Nephron progenitor cell (in vitro differentiated cells): ENCODE measurements around the gene MAP4.

Experiments used
- DNase-seq: peaks from one replicate; pipeline ENCODE4 v3.0.0; 2021
- H3K27ac Mint-ChIP-seq: 2 replicates; pipeline ENCODE4 v1.8.0; 2021; ENCODE audit warnings: mild to moderate bottlenecking, moderate library complexity, mixed read lengths
- H3K27me3 Mint-ChIP-seq: 2 replicates; pipeline ENCODE4 v1.8.0; 2021; ENCODE audit warnings: mild to moderate bottlenecking, low read depth, mixed read lengths; ENCODE audit not compliant: poor library complexity
- H3K36me3 Mint-ChIP-seq: 2 replicates; pipeline ENCODE4 v1.8.0; 2021; ENCODE audit warnings: low read depth, mixed read lengths
- H3K4me1 Mint-ChIP-seq: 2 replicates; pipeline ENCODE4 v1.8.0; 2021; ENCODE audit warnings: mixed read lengths
- H3K4me3 Mint-ChIP-seq: 2 replicates; pipeline ENCODE4 v1.8.0; 2021; ENCODE audit warnings: mild to moderate bottlenecking, moderate library complexity, mixed read lengths
- H3K9me3 Mint-ChIP-seq: 2 replicates; pipeline ENCODE4 v1.8.0; 2021; ENCODE audit warnings: mild to moderate bottlenecking, moderate library complexity, mixed read lengths
- TF ChIP-seq, protein P1 (sequence below): fragments of 200-600 bp; sonication (generic); IDR thresholded peaks from 2 replicates; pipeline ENCODE4 v1.5.0; 2021; ENCODE audit warnings: antibody characterized with exemption

Gene MAP4

DNA sequence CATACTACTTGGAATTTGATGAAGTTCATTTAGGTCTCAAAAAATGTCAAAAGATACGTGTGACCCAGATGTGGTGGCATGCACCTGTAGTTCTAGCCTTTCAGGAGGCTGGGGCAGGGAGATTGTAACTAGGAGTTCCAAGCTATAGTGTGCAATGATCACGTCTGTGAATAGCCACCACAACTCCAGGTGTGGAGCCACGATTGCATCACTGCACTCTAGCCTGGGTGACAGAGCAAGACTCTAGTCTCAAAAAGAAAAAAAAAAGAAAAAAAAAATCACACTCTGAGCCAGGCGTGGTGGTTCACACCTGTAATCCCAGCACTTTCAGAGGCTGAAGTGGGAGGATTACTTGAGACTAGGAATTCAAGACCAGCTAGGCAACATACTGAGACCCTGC lies 14.2 kb downstream of the MAP4 start:
- H3K27me3 Mint-ChIP-seq, result no peaks in the 10 kb centered on the region
- no peaks in the 10 kb centered on the region for H3K9me3 Mint-ChIP-seq
- peaks cover 22% of the 10 kb centered on the region for H3K36me3 Mint-ChIP-seq
- peaks cover 9% of the 10 kb centered on the region for H3K4me1 Mint-ChIP-seq
- no peak overlapping the region for H3K4me3 Mint-ChIP-seq
- TF ChIP-seq, protein P1, sequence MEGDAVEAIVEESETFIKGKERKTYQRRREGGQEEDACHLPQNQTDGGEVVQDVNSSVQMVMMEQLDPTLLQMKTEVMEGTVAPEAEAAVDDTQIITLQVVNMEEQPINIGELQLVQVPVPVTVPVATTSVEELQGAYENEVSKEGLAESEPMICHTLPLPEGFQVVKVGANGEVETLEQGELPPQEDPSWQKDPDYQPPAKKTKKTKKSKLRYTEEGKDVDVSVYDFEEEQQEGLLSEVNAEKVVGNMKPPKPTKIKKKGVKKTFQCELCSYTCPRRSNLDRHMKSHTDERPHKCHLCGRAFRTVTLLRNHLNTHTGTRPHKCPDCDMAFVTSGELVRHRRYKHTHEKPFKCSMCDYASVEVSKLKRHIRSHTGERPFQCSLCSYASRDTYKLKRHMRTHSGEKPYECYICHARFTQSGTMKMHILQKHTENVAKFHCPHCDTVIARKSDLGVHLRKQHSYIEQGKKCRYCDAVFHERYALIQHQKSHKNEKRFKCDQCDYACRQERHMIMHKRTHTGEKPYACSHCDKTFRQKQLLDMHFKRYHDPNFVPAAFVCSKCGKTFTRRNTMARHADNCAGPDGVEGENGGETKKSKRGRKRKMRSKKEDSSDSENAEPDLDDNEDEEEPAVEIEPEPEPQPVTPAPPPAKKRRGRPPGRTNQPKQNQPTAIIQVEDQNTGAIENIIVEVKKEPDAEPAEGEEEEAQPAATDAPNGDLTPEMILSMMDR, result no peak
- no peak for DNase-seq
- H3K27ac Mint-ChIP-seq, result no peak overlapping the region

DNA sequence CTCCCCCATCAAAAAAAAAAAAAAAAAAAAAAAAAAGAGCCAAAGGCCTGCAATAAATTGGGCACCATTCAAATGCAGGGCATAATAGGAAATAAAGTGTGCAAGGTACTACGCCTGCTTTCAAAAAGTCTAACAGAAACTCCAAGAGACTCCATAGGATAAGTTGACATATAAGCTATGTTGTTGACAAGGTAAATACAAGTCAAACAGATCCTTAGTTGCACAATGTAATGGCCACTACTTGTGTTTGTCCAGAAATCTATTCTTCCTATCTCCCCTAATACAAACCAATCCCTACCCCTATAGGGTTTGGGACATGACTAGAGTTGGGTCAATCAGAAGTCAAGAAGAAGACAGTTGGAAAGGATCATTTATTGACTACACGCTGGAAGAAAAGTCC lies 16.0 kb downstream of the MAP4 start:
- no peaks in the 10 kb centered on the region for H3K27me3 Mint-ChIP-seq
- H3K36me3 Mint-ChIP-seq, result peaks cover 39% of the 10 kb centered on the region
- TF ChIP-seq, protein P1, result no peak
- DNase-seq, result no peak
- no peaks in the 10 kb centered on the region for H3K9me3 Mint-ChIP-seq
- H3K27ac Mint-ChIP-seq, result no peak overlapping the region
- H3K4me1 Mint-ChIP-seq, result peaks cover 9% of the 10 kb centered on the region
- H3K4me3 Mint-ChIP-seq, result no peak overlapping the region

DNA sequence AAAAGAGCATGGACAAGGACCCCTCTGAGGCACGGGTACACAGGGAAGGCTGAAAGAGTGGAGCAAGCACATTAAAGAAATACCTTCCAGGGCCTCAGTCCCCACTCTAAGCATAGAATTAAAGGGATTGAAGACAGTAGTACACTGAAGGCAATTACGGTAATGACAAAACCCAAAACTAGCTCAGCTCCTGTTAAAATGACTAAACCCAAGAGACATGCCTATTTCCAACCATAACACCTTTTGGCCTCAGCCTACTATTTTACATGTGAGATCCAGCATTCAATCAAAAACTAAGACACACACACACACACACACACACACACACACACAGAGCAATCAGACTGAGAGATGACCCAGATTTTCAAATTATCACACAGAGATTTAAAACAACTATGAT lies 19.8 kb downstream of the MAP4 start:
- H3K36me3 Mint-ChIP-seq, result peaks cover 48% of the 10 kb centered on the region
- H3K4me3 Mint-ChIP-seq, result no peak overlapping the region
- no peaks in the 10 kb centered on the region for H3K9me3 Mint-ChIP-seq
- peaks cover 9% of the 10 kb centered on the region for H3K4me1 Mint-ChIP-seq
- no peaks in the 10 kb centered on the region for H3K27me3 Mint-ChIP-seq
- no peak for DNase-seq
- H3K27ac Mint-ChIP-seq, result peak overlapping the region; percentile 56
- TF ChIP-seq, protein P1, result no peak

DNA sequence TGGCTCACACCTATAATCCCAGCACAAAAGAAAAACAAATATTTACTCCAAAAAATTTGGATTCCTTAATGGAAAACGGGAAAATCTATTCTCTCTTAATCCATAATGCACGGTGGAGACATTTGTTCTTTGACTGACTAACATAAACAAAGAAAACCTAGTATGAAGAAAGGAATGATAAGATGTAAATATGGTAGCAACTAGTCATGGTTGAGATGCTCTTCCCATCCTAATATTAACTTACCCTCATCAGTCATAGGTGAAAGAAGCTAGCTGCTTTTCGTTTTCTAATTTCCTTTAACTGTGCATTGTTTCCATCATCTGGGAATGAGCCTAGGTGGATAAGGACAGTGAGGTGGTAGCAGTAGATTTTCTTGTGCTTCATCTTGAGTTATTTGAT lies 22.0 kb downstream of the MAP4 start:
- Mint-ChIP-seq H3K27me3 (no peaks in the 10 kb centered on the region), H3K9me3 (no peaks in the 10 kb centered on the region), H3K4me3 (no peak overlapping the region), H3K4me1 (peaks cover 15% of the 10 kb centered on the region), H3K27ac (no peak overlapping the region), H3K36me3 (peaks cover 56% of the 10 kb centered on the region)
- no peak for DNase-seq
- TF ChIP-seq, protein P1, result no peak

DNA sequence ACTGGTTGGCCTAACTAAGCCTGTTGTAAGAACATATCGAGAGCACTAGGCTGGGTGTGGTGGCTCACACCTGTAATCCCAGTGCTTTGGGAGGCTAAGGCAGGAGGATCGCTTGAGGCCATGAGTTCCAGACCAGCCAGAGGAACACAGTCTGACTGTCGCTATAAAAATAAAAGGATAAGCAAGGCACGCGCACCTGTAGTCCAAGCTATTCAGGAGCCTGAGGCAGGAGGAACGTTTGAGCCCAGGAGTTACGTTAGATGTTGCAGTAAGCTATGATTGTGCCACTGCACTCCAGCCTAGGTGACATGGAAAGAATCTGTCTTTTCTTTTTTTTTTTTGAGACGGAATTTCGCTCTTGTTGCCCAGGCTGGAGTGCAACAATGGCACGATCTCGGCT lies 24.9 kb downstream of the MAP4 start:
- Mint-ChIP-seq H3K9me3 (no peaks in the 10 kb centered on the region), H3K4me3 (no peak overlapping the region), H3K4me1 (peaks cover 9% of the 10 kb centered on the region), H3K36me3 (peaks cover 33% of the 10 kb centered on the region), H3K27me3 (no peaks in the 10 kb centered on the region), H3K27ac (peak overlapping the region; percentile 78)
- TF ChIP-seq, protein P1, result no peak
- DNase-seq, result no peak

DNA sequence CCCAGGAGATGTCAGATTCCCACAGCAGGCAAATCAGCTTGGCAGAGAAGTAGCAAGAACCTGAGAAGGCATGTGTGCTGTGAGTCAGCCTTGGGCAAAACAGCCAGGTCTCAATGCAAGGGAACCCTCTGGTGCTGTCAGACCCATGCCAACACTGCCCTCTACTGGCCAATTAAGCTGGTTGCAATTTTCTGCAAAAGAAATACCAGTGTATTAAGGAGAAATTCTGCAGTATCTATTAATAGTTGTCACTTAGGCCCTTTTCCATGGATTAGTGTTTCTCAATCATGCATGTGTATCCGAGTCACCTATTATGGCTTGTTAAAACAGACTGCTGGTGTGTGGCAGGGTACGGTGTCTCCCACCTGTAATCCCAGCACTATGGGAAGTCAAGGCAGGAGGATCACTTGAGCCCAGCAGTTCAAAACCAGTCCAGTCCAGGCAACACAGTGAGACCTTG lies 26.2 kb downstream of the MAP4 start:
- no peaks in the 10 kb centered on the region for H3K27me3 Mint-ChIP-seq
- H3K4me3 Mint-ChIP-seq, result no peak overlapping the region
- TF ChIP-seq, protein P1, result peak; percentile 95
- no peaks in the 10 kb centered on the region for H3K9me3 Mint-ChIP-seq
- peak; percentile 68 for DNase-seq
- peaks cover 27% of the 10 kb centered on the region for H3K36me3 Mint-ChIP-seq
- peak overlapping the region; percentile 32 for H3K27ac Mint-ChIP-seq
- H3K4me1 Mint-ChIP-seq, result peaks cover 9% of the 10 kb centered on the region
